Stimulated activated naive CD4-positive, alpha-beta T cell treated with Interleukin-2 at 50 U/mL for 16 hours (primary cell): ENCODE measurements around the gene KCTD7.
"Not testable (repeated sequence)": the region's sequence is repeated elsewhere in the genome, so short reads cannot be mapped to it uniquely, and the experiment has no call there.

ENCODE experiments used
- DNase-seq: peaks from one replicate; lab custom pipeline; 2025; lab: John Stamatoyannopoulos, UW

Gene KCTD7

GRCh38 chr7:66654275-66655112 lies 25.8 kb downstream of the KCTD7 start:
- DNase-seq: peak; percentile 93

- DNase-seq: not testable (repeated sequence)
These were observed 26.6 kb downstream of the KCTD7 start for GRCh38 chr7:66655113-66655806.

- not testable (repeated sequence) for DNase-seq
These were observed 27.3 kb downstream of the KCTD7 start for GRCh38 chr7:66655826-66656485.

GRCh38 chr7:66657798-66658197 lies 29.1 kb downstream of the KCTD7 start:
- no peak for DNase-seq

DNA sequence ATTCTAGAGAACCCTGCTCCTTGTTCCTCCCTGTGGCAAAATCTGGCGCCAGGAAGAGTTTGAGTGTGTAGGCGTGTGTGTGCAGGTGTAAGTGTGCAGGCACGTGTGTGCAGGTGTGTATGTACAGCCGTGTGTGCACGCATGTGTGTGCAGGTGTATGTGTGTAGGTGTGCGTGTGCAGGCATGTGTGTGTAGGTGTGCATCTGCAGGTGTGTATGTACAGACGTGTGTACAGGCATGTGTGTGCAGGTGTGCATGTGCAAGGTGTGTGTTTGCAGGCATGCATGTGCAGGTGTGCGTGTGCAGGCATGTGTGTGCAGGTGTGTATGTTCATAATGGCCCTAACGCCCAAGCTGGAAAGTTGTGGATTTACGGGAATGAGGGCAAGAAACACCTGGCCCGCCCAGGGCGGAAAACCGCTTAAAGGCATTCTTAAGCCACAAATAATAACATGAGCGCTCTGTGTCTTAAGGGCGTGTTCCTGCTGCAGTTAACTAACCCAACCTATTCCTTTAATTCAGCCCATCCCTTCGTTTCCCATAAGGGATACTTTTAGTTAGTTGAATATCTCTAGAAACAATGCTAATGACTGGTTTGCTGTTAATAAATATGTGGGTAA lies 34.1 kb downstream of the KCTD7 start:
- no peak for DNase-seq

GRCh38 chr7:66664590-66665293 lies 36.1 kb downstream of the KCTD7 start:
- DNase-seq: no peak

GRCh38 chr7:66666313-66666952 lies 37.8 kb downstream of the KCTD7 start:
- no peak for DNase-seq

DNA sequence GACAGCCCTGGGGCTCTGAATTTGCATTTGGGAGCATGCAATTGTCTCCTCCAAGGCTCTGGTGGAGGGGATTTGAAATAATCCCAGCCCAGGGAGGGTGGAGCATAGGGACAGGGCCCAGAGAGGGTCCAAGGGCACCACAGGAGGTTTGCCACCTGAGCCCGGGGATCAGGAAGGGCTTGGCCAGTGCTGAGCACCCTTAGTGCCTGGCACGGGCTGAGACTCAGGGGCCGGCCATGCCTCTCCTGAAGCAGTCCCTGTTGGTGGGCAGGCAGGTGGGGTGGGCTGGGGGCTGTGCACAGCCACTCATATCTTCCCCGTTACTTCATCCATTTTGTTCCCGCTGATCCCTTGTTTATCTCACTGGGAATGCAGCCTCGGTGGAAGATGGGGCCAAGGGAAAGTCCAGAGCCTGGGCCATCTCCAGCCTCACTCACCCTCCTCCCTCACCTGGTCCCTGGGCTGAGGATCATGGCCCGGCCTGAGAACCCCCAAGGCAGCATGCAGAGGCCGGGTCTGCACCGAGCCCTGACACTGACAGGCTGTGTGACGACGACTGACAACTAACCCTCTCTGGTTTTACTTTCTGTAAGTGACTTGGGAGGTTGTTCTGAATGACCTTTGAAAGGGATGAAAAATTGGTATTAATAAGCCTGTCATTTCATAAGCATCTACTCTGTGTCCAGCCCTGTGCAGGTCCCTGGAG lies 38.5 kb downstream of the KCTD7 start:
- no peak for DNase-seq

DNA sequence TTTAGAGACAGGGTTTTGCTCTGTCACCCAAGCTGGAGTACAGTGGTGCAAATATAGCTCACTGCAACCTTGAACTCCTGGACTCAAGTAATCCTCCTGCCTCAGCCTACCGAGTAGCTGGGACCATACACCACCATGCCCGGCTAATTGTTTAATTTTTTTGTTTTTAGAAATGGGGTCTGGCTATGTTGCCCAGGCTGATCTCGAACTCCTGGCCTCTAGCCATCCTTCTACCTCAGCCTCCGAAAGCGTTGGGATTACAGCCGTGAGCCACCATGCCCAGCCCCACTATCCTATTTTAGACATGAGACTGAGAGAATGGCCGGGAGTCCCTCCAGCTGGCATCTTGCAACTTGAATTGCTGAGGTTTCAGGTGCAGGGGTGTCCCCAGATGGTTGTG lies 39.4 kb downstream of the KCTD7 start:
- DNase-seq: no peak

- no peak for DNase-seq
These were observed 40.0 kb downstream of the KCTD7 start for GRCh38 chr7:66668677-66669076.

DNA sequence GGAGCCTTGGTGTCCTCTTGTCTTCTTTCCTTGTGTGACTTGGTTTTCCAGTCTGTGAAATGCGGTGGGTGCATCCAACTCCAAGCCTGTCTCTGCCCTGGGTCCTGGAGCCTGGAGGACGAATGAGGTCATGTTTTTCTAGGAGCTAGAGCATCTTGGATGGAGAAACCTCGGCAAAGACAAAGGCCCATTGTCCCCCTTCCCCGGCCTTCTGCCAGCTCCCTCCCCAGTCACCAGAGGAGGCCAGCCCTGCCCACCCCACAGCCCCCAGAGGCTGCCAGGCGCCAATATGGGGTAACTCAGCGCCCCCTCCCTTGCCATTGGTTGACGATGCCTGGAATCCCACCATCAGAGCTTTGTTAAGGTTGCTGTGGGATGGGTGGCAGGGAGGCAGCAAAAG lies 40.4 kb downstream of the KCTD7 start:
- DNase-seq: no peak

DNA sequence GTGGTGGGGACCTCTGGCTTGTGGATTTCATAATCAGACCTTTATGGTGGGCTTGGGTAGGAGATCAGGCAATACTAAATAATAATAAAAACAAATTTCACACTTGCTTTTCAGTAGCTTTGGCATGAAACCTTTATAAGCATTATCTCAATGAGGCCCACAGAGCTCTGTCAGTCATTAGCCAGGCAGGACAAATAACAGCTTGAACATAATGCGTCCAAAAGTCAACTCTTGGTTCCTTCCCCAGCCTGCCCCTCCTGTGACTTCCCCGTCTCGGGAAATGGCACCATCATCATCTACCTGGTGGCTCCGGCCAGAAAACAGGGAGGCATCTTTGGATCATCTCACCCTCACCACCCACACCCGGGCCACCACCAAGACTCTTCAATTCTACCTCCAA lies 40.8 kb downstream of the KCTD7 start:
- DNase-seq: no peak

GRCh38 chr7:66671034-66671433 lies 42.4 kb downstream of the KCTD7 start:
- no peak for DNase-seq

GRCh38 chr7:66671486-66671885 lies 42.8 kb downstream of the KCTD7 start:
- DNase-seq: not testable (repeated sequence)

DNA sequence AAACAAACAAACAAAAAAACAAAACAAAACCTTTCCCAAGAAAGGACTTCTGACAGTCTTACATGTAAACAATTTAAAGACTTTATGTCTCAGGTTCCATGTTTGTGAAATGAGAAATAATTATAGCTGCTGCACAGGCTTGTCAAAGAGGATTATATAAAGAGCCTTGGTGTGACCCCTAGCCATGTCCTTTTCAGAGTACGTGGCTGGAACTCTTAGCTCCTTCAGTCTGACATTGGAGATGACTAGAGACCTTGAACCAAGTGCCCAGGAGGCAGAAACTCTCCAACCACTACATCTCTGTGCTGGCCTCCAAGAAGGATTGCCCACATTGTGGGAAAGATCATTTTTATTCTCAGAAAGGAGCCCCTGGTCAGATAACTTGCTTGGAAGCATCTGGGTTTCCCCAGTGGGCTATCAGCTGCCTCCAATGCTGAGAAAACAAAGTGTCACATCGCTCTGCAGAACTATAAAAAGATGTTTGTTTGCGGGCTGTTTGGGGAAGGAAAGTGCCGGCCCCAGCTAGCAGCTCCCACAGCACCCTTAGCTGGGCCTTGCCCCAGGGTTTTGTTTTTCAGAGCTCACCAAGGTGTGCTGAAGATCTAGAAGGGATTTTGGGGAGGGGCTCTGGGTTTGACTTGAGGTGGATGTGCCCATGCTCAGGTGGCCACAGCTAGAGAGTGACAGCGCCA lies 43.9 kb downstream of the KCTD7 start:
- not testable (repeated sequence) for DNase-seq

DNA sequence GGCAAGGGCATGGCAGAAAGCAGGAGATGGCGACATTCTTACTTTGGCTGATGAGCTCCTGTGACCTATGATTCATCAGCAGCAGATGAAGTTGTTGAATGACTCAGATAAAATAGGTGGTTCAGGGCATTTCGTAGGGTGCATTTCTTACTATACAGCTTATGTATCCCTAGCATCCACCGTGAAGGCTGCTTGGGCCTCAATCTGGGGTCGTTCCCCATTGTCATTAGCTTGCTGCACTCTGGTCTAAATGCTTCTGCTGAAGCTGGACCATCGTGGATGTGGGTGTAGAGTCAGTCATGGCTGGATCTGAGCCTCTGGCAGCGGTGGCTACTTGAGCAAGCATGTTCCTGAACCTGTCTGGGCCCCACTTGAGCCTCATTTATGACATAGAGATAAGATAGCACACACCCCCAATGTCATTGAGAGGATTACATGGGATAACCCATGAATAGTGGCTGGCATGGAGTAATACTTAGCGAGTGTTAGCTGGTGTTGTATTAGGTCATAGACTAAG lies 44.5 kb downstream of the KCTD7 start:
- DNase-seq: not testable (repeated sequence)

GRCh38 chr7:66679633-66680244 lies 51.1 kb downstream of the KCTD7 start:
- no peak for DNase-seq

GRCh38 chr7:66681491-66682349 lies 53.0 kb downstream of the KCTD7 start:
- DNase-seq: peak; percentile 92
